HG02938 (cell line): Measurements from ENCODE around the gene UBAC1.
"Not testable (repeated sequence)": the region's sequence is repeated elsewhere in the genome, so short reads cannot be mapped to it uniquely, and the experiment has no call there.

Experiments
- ATAC-seq: cut with Tn5 transposase; IDR thresholded peaks from one replicate; pipeline ENCODE4 v1.9.1; 2021; ENCODE audit warnings: mild to moderate bottlenecking, moderate library complexity; ENCODE audit not compliant: unreplicated experiment

The UBAC1 gene

DNA sequence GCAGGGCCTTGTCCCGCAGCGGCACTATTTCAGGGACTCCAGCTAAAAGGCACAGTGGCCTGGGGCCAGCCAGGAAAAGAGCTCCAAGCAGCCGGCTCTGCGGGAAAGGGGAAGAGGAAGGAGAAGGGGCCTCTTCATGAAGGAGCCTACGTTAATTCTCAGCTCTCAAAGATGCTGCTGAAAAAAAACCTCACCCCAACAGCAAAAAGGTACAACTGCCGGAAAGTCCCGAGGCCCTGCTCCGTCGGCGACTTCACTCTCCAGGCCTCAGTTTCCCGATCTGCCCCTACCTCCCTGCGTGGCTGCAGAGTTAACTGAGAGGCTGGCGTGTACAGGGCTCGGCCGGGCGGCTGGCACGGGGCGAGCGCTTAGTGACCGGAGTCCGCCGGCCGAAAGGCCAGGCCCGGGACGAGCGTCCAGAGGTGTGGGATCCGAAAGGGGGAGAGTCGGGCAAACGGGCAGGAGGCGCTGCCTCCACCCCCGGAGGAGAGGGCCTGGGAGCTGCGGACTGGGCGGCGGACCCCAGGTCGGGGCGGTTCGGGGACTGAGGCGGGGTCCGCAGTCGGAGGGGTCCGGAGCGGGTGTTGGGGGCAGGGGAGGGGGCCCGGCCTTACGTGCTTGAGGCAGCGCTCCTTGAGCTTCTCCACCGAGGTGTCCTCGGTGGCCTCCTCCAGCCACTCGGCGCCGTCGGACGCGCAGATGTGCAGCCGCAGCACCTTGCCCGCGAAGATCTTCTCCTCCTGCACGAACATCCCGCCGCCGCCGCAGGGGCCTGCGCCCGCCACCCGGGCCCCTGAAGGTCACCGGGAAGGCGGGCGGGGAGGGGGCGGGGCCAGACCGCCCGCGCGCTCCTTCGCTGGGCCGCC lies 529 bp downstream of the UBAC1 start:
- ATAC-seq: peak; percentile 24

DNA sequence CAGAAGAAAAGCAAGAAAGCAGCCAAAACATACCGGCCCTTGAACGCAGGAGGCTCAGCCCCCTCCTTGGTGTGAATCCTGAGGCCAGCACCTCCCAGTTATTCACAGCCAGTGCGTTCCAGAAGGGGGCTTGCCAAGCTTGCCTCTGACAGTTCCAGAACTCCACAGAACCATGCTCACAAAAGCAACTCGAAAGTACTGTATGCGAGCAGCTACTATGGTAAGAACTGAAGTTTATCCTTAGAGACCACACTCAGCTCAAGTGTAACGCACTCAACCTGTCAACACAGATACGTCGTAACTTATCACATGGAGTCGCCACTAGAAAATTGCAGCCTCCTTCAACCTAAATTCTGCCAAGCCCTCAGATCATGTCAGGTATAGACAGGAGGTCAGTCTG lies 1.4 kb downstream of the UBAC1 start:
- no peak for ATAC-seq

DNA sequence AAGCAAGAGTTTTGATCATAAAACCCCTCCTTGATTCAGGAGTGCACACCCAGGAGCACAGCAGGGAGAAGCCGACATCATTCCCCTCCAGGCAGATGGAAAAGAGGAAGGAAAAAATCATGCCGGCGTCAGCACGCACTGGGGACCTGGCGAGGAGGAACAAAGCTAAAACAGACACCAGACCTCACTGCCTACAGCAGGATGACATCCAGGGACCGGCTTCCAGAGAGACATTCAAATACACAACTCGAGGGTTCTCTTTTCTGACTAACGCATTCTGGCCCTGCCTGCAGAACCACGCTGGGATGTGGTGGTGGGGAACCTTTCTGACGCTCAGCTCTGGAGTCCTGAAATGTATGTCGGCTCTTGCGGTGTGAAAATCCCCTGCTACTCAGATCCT lies 2.7 kb downstream of the UBAC1 start:
- no peak for ATAC-seq

GRCh38 chr9:135957431-135957830 lies 3.7 kb downstream of the UBAC1 start:
- no peak for ATAC-seq

DNA sequence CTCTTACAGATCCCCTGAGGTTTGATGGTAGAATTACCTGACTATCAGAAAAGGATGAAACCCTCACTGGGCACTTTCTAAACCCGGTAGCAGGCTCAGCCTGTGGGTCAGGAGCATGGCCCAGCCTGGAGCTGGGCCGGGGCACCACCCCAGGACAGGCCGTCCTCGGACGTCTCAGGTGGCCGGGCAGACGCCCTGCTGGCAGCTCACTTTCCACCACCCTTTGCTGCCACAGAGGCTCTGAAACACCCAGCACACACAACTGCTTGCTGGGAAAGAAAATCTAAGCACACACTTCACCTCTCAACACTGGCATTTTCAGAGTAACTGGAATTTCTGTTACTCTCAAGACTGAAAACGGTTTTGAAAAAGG lies 4.4 kb downstream of the UBAC1 start:
- ATAC-seq: no peak

- ATAC-seq: no peak
Measured at GRCh38 chr9:135955934-135956801, 5.0 kb downstream of the UBAC1 start.

GRCh38 chr9:135952664-135953206 lies 8.4 kb downstream of the UBAC1 start:
- no peak for ATAC-seq

DNA sequence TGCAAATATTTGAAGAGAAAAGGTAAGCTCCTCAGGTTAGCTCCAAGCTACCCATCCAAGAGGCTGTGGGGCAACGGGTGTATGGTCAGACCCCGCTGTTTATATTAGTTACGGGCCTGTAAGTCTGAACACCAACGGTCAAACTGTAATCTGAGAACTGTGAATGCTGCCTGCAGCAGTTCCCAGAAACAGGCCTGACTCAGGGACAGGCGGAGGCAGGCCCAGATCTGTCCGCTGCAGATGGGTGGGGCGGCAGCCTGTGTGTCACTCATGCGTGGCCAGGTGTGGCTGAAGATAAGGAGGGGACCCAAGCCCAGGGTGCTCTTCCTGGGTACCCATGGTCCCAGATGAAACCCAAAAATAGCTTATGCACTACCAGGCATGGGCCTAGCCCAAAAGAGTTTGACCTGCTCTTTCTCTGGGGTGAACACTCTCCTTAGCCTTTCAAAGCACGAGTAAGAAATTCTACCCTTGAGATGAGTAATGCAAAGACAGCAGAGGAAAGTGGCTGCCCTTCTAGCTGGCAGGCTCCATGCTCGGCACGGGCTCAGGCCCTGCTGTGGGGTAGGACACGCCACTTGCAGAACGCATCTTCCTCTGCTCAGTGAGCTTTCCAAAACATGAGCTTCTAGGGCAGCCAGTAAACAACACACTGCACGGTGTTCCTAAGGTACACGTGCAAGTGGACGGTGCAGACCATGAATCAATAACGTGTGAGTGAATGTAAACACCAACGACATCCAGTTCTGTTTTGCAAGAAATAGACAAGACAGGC lies 9.1 kb downstream of the UBAC1 start:
- no peak for ATAC-seq

GRCh38 chr9:135951310-135951709 lies 9.9 kb downstream of the UBAC1 start:
- ATAC-seq: not testable (repeated sequence)

DNA sequence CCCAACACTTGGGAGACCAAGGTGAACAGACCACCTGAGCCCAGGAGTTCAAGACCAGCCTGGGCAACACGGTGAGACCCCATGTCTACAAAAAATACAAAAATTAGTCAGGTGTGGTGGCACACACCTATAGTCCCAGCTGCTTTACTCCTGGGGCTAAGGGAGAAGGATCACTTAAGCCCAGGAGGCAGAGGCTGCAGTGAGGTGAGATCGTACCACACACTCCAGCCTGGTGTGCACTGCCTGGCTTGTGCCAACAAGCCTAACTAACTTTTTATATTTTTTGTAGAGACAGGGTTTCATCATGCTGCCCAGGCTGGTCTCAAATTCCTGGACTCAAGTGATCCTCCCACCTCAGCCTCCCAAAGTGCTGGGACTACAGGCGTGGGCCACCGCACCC lies 10.3 kb downstream of the UBAC1 start:
- not testable (repeated sequence) for ATAC-seq

DNA sequence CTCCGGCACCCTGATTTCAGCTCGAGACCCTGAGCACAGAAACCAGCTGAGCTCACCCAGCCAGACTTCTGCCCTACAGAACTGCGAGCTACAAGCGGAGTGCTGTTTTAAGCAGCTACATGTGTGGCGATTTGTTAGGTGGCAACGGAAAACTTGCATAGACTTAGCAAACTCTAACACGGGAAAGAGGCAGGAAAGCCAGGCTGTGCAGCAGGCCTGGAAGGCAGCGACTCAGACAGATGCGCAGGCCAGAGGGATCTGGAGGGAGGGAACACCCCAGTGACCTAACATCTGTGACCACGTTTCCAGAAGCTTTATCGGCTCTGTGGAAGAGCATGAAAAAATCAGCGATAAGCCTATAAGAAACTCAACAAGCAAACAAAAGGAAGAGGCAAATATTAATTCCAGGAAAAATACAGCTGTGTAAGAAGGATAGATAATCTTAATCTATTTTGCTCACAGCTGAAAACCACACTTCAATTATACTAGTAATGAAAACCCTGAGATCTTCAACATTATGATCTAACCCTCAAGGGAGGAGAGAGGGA lies 11.0 kb downstream of the UBAC1 start:
- ATAC-seq: no peak

GRCh38 chr9:135949501-135950134 lies 11.6 kb downstream of the UBAC1 start:
- ATAC-seq: no peak

- ATAC-seq: no peak
Measured at GRCh38 chr9:135948968-135949367, 12.2 kb downstream of the UBAC1 start.

DNA sequence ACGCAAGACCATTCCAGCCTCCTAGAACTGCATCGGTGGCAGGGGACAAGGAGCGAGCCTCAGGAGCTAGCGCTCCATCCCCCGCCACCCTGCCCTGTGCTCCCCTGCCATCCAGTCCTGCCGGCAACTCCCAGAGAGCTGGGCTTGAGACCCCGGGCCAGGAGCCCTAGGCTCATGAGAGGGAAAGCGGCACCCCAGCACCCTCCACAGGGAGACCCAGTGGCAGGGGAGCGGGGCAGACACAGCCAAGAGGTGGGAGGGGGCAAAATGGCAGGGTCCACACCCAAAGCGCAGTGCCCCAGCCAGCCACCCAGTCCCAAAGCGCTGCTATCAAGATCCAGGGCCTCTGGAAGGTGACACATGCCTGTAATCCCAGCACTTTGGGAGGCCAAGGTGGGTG lies 12.7 kb downstream of the UBAC1 start:
- ATAC-seq: no peak

DNA sequence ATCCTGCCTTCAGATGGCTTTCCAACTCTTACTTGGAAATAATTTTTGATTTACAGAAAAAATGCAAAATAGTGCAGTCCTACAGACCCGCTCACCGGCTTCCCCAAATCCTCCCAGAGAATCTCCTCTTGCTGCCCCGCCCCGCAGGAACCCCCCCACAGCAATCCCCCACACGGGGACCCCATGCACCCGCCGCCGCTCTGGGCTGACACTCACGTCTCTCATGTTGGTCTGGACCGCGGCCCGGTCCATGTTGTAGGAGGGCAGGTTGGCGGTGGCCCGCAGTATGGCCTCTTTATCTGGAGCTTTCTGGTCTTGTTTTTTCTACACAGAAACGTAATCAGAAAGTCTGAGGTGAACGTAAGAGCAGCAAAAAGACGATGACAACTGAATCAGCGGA lies 13.6 kb downstream of the UBAC1 start:
- no peak for ATAC-seq

GRCh38 chr9:135947105-135947504 lies 14.1 kb downstream of the UBAC1 start:
- ATAC-seq: not testable (repeated sequence)

DNA sequence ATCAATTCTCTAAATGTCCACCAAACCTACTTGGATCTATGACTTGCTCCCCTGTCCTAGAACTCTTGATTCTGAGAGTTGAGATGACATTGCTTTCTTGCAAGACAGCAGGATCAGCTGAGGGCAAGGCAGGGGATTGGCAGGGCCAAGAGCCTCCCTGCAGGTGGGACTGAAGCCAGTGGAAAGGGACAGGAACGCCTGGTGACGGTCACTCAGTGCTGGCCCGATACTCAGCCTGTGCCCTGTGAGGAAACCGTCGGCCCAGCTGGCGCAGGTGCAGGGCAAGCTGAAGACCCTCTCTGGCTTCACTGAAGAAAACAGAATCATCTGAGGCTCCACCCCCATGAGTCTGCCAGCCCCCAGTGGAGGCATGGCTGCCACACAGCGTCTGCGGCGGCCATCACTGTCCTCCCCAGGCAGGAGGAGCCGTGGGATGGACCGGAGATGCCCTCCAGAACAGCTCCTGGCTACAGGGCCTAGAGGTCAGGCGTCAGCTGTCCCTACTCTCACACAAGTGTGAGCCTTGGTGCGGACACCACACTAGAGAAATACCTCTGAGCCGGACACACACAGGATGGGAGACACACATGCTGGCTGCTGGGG lies 14.7 kb downstream of the UBAC1 start:
- ATAC-seq: no peak

DNA sequence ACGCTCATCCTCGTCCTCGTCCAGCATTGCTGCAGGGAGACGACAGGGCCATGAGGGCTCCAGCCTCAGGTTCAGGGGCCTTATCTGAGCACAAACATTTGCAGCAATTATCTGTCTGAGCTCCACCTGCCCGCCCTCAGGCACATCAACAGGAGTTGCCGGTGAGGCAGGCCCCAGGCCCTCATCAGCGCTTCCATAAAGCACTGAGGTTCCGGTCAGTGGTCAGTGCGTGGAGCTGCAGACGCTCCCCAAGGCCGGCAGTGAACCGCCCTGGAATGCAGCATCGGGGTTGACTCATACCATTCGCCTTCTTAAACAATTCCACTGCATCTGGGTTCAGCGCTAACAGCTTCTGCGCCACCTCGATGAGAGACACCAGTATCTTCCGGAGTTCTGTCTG lies 15.2 kb downstream of the UBAC1 start:
- ATAC-seq: no peak

- ATAC-seq: no peak
Measured at GRCh38 chr9:135944444-135945252, 16.5 kb downstream of the UBAC1 start.
